GM12801 (cell line): Measurements from ENCODE around the gene UBTD1.

ENCODE experiments used
- CTCF ChIP-seq: IDR thresholded peaks from one replicate; pipeline ENCODE4 v1.5.1; 2011; ENCODE audit warnings: control low read depth; ENCODE audit not compliant: insufficient read length; ENCODE audit errors: extremely low read depth

UBTD1 gene

GRCh38 chr10:97468162-97468561, 30.6 kb upstream of the UBTD1 start:
- TF ChIP-seq CTCF: no peak

GRCh38 chr10:97474918-97475317, 23.8 kb upstream of the UBTD1 start:
- TF ChIP-seq CTCF: no peak

- TF ChIP-seq CTCF: no peak
These were observed 22.7 kb upstream of the UBTD1 start for GRCh38 chr10:97475936-97476594.

GRCh38 chr10:97479939-97480338, 18.8 kb upstream of the UBTD1 start:
- TF ChIP-seq CTCF: no peak

GRCh38 chr10:97481071-97481470, 17.7 kb upstream of the UBTD1 start:
- TF ChIP-seq CTCF: no peak

GRCh38 chr10:97482381-97482780, 16.3 kb upstream of the UBTD1 start:
- TF ChIP-seq CTCF: no peak

GRCh38 chr10:97483506-97483905, 15.2 kb upstream of the UBTD1 start:
- no peak for TF ChIP-seq CTCF
